H1 (cell line): ENCODE measurements around the gene SZT2. TPM values are rescaled to one million over a fixed set of nuclear protein-coding genes. Genes with fewer than 3 reads are reported as not detected.

ENCODE experiments used
- CTCF ChIA-PET: fragments of 300-600 bp; sonication (Branson Sonifier 250); formaldehyde crosslinking; loops from one replicate; lab custom pipeline; 2021; ENCODE audit not compliant: partially characterized antibody; lab: Charles Lee
- POLR2A ChIA-PET: fragments of 300-600 bp; sonication (Branson Sonifier 250); formaldehyde crosslinking; loops from one replicate; lab custom pipeline; 2021; ENCODE audit warnings: inconsistent platforms; ENCODE audit not compliant: partially characterized antibody; lab: Charles Lee
- DNase-seq, 2 experiments: peaks; one replicate each; pipeline versions ENCODE4 v3.0.0 to v3.0.0-alpha.2; 2010 to 2022; ENCODE audit warnings: low spot score in 2 of 2, low read depth in 1 of 2, mixed read lengths in 1 of 2
- FAIRE-seq: peaks from 2 replicates; lab custom pipeline; 2011; peaks lifted over from hg19 to GRCh38; lab: Jason Lieb, UNC
- H2AFZ ChIP-seq: 2 replicates; pipeline ENCODE4 v1.8.1; 2012; ENCODE audit warnings: low read length, inconsistent platforms
- H2AK5ac ChIP-seq: 2 replicates; pipeline ENCODE4 v1.6.1; 2013; ENCODE audit warnings: low read depth, low read length
- H2BK120ac ChIP-seq: replicated peaks from 2 replicates; pipeline ENCODE3; 2013; ENCODE audit warnings: low read depth, low read length, inconsistent platforms
- H2BK12ac ChIP-seq: 2 replicates; pipeline ENCODE4 v1.6.1; 2013; ENCODE audit warnings: low read depth, low read length
- H2BK15ac ChIP-seq: 2 replicates; pipeline ENCODE4 v1.6.1; 2013; ENCODE audit warnings: low read length
- H2BK20ac ChIP-seq: 2 replicates; pipeline ENCODE4 v1.6.1; 2013; ENCODE audit warnings: low read length
- H2BK5ac ChIP-seq: 2 replicates; pipeline ENCODE4 v1.6.1; 2013; ENCODE audit warnings: low read depth, low read length
- H3K14ac ChIP-seq: 2 replicates; pipeline ENCODE4 v1.6.1; 2013; ENCODE audit warnings: inconsistent platforms; ENCODE audit not compliant: insufficient read length
- H3K18ac ChIP-seq: 2 replicates; pipeline ENCODE4 v1.6.1; 2013; ENCODE audit warnings: low read length; ENCODE audit errors: extremely low read depth
- H3K23ac ChIP-seq: 2 replicates; pipeline ENCODE4 v1.6.1; 2013; ENCODE audit warnings: inconsistent platforms; ENCODE audit not compliant: insufficient read length
- H3K23me2 ChIP-seq: 2 replicates; pipeline ENCODE4 v1.6.1; 2013; ENCODE audit warnings: low read depth, low read length
- H3K27ac ChIP-seq: 2 replicates; pipeline ENCODE4 v1.6.1; 2011; ENCODE audit warnings: low read depth, low read length, inconsistent platforms
- H3K27me3 ChIP-seq, 4 experiments: replicated peaks in 1 of 4; 1 replicate in 1 of 4; 2 replicates in 3 of 4; pipeline versions ENCODE4 v1.6.1 to v1.8.1; 2011 to 2013; ENCODE audit warnings: low read length in 3 of 4, mild to moderate bottlenecking in 3 of 4, inconsistent platforms in 2 of 4, mixed read lengths in 2 of 4, moderate library complexity in 1 of 4; ENCODE audit not compliant: control insufficient read depth in 3 of 4, insufficient read depth in 3 of 4; ENCODE audit errors: extremely low read depth in 1 of 4
- H3K36me3 ChIP-seq, 4 experiments: 2 replicates each; pipeline versions ENCODE4 v1.6.1 to v1.8.1; 2011 to 2013; ENCODE audit warnings: mild to moderate bottlenecking in 4 of 4, low read length in 3 of 4, moderate library complexity in 2 of 4, control low read depth in 1 of 4, inconsistent platforms in 1 of 4; ENCODE audit not compliant: insufficient read depth in 4 of 4, control insufficient read depth in 2 of 4
- H3K4ac ChIP-seq: replicated peaks from 2 replicates; pipeline ENCODE3; 2013; ENCODE audit warnings: low read length, low read depth, mixed read lengths, inconsistent platforms; ENCODE audit not compliant: insufficient read length
- H3K4me1 ChIP-seq, 4 experiments: replicated peaks in 1 of 4; 1 replicate in 1 of 4; 2 replicates in 3 of 4; pipeline versions ENCODE4 v1.6.1 to v1.8.1; 2011 to 2013; ENCODE audit warnings: low read length in 3 of 4, inconsistent platforms in 2 of 4, mixed read lengths in 1 of 4; ENCODE audit not compliant: insufficient read depth in 4 of 4, control insufficient read depth in 3 of 4
- H3K4me2 ChIP-seq, 2 experiments: 2 replicates each; pipeline versions ENCODE4 v1.6.1 to v1.8.1; 2011 to 2013; ENCODE audit warnings: low read depth in 2 of 2, low read length in 2 of 2, control low read depth in 1 of 2, inconsistent platforms in 1 of 2, mild to moderate bottlenecking in 1 of 2; ENCODE audit not compliant: insufficient read depth in 1 of 2
- H3K4me3 ChIP-seq, 4 experiments: fragments of 200-600, 300-600 bp in 1 of 4; sonication (generic), shearing (Covaris generic), sonication (Bioruptor Twin) in 1 of 4; 2 replicates each; pipeline versions ENCODE4 v1.5.1 to v1.8.1; 2011 to 2016; ENCODE audit warnings: low read length in 4 of 4, low read depth in 3 of 4, control low read depth in 2 of 4, inconsistent platforms in 2 of 4, mild to moderate bottlenecking in 2 of 4, mixed read lengths in 1 of 4, moderate library complexity in 1 of 4; ENCODE audit not compliant: insufficient read depth in 2 of 4; ENCODE audit errors: extremely low read depth in 1 of 4
- H3K56ac ChIP-seq: replicated peaks from 2 replicates; pipeline ENCODE3; 2013; ENCODE audit warnings: low read depth, mild to moderate bottlenecking, mixed read lengths, low read length, inconsistent platforms; ENCODE audit not compliant: insufficient read length
- H3K79me1 ChIP-seq: 2 replicates; pipeline ENCODE4 v1.6.1; 2013; ENCODE audit warnings: low read depth, low read length, control low read depth
- H3K79me2 ChIP-seq, 2 experiments: 2 replicates each; pipeline versions ENCODE4 v1.6.1 to v1.8.1; 2012 to 2013; ENCODE audit warnings: low read length in 2 of 2, mild to moderate bottlenecking in 2 of 2, inconsistent platforms in 1 of 2; ENCODE audit not compliant: insufficient read depth in 2 of 2, control insufficient read depth in 1 of 2
- H3K9ac ChIP-seq, 4 experiments: replicated peaks in 1 of 4; 1 replicate in 1 of 4; 2 replicates in 3 of 4; pipeline versions ENCODE4 v1.6.1 to v1.8.1; 2011 to 2013; ENCODE audit warnings: low read depth in 3 of 4, low read length in 3 of 4, control low read depth in 2 of 4, mild to moderate bottlenecking in 2 of 4, moderate library complexity in 2 of 4, inconsistent platforms in 1 of 4; ENCODE audit errors: extremely low read depth in 1 of 4
- H3K9me3 ChIP-seq, 2 experiments: 2 replicates each; pipeline versions ENCODE4 v1.6.1 to v1.8.1; 2012 to 2013; ENCODE audit warnings: mild to moderate bottlenecking in 2 of 2, moderate library complexity in 2 of 2, control low read depth in 1 of 2, inconsistent platforms in 1 of 2, low read depth in 1 of 2, low read length in 1 of 2, mixed read lengths in 1 of 2; ENCODE audit not compliant: insufficient read depth in 2 of 2
- H4K20me1 ChIP-seq, 2 experiments: replicated peaks in 1 of 2; 2 replicates each; pipeline versions ENCODE3 to v1.8.1; 2011 to 2013; ENCODE audit warnings: inconsistent platforms in 2 of 2, low read length in 2 of 2, mild to moderate bottlenecking in 1 of 2; ENCODE audit not compliant: insufficient read depth in 2 of 2, control insufficient read depth in 1 of 2
- H4K5ac ChIP-seq: 2 replicates; pipeline ENCODE4 v1.6.1; 2013; ENCODE audit warnings: low read length, low read depth, mixed read lengths, inconsistent platforms; ENCODE audit not compliant: insufficient read length
- H4K8ac ChIP-seq: 2 replicates; pipeline ENCODE4 v1.8.0; 2013; ENCODE audit warnings: mild to moderate bottlenecking, moderate library complexity, low read length, inconsistent platforms; ENCODE audit not compliant: insufficient read depth; ENCODE audit errors: extremely low read depth
- H4K91ac ChIP-seq: replicated peaks from 2 replicates; pipeline ENCODE3; 2013; ENCODE audit warnings: low read length, mixed read lengths, inconsistent platforms; ENCODE audit not compliant: insufficient read length
- CREB1 ChIP-seq: IDR thresholded peaks from 2 replicates; pipeline ENCODE4 v1.6.1; 2012; ENCODE audit warnings: inconsistent platforms
- TAF7 ChIP-seq: optimal IDR thresholded peaks from 2 replicates; pipeline ENCODE3; 2011; ENCODE audit warnings: low read depth, mild to moderate bottlenecking, inconsistent platforms, low read length, moderate library complexity, borderline replicate concordance
- WGBS, 2 experiments: shearing (Covaris generic) in 1 of 2; methylation state at CpG; one replicate each; pipeline versions ENCODE4 v1.1.6 to v1.1.7; 2013 to 2015; ENCODE audit warnings: low lambda C conversion rate in 2 of 2, mixed read lengths in 2 of 2, inconsistent platforms in 1 of 2, low coverage in 1 of 2, missing lambda C conversion rate in 1 of 2; ENCODE audit not compliant: insufficient replicate concordance in 2 of 2, insufficient coverage in 1 of 2, insufficient read length in 1 of 2; ENCODE audit errors: extremely low coverage in 1 of 2, missing lambda C conversion rate in 1 of 2; 5-methylcytosine and 5-hydroxymethylcytosine counted together
- polyA plus RNA-seq, 7 experiments: library from polyadenylated mRNA; depleted of rRNA in 3 of 7; stranded (reverse) in 5 of 7; unstranded in 2 of 7; fragments of >200 nt in 5 of 7; fragments of 200-250 nt in 2 of 7; gene quantifications; 1 replicate in 5 of 7; 2 replicates in 1 of 7; 4 replicates in 1 of 7; pipeline versions ENCODE4 v1.2.1 to v1.2.3, GENCODE V29; 2011 to 2013; ENCODE audit warnings: missing spikeins in 2 of 7, mixed read lengths in 2 of 7
- total RNA-seq: library from RNA; stranded (reverse); fragmentation: NEBNext Ultra II Directional; extraction: Animal tissue kit (Norgen Biotek cat#: 25700); gene quantifications from 2 replicates; pipeline ENCODE4 v1.2.1, GENCODE V29; 2021

Gene SZT2
- total and polyA plus RNA-seq, 2 of the 8 experiments (the other 6 are each of a cell fraction or from before 2014, with no cell fraction given), result 4.7 to 12.9 TPM

- Histone ChIP-seq H3K79me2 (no peaks in the 10 kb centered on the region), H3K4me2 (no peak overlapping the region), H3K4me3 (no peak overlapping the region), H4K5ac (no peak overlapping the region), H4K8ac (no peak overlapping the region), H4K20me1 (no peaks in the 10 kb centered on the region), H4K91ac (no peak overlapping the region), H2AK5ac (no peak overlapping the region), H3K4me1 (no peaks in the 10 kb centered on the region), H3K4ac (no peak overlapping the region), H3K36me3 (peaks cover 0 to 2% (median 0%) of the 10 kb centered on the region in 4 experiments; a peak in 1 of 8 replicates), H2AFZ (no peak overlapping the region), H3K18ac (no peak overlapping the region), H2BK120ac (no peak overlapping the region), H2BK5ac (no peak overlapping the region), H2BK15ac (no peak overlapping the region), H3K23me2 (no peaks in the 10 kb centered on the region), H3K9ac (no peak overlapping the region), H3K27me3 (no peaks in the 10 kb centered on the region), H2BK12ac (no peak overlapping the region), H3K79me1 (no peaks in the 10 kb centered on the region), H3K9me3 (no peaks in the 10 kb centered on the region), H3K27ac (no peak overlapping the region), H3K23ac (no peak overlapping the region), H2BK20ac (no peak overlapping the region), H3K14ac (no peak overlapping the region), H3K56ac (no peak overlapping the region)
- ChIA-PET POLR2A (no interaction called here), CTCF (interaction anchor here (1.7 kb wide), 1 partner anchor 19 kb away, joined by 4 read pairs; no protein-coding TSS in a partner anchor)
- 74% methylated on average over 1 of the region's 1 CpG; no CpG with 5 or more reads in 1 of the 2 experiments for WGBS, 2 experiments
- TF ChIP-seq CREB1 (no peak), TAF7 (no peak)
- FAIRE-seq (no peak), DNase-seq (no peak)
Observed at GRCh38 chr1:43396059-43396458, 6.4 kb downstream of the SZT2 start.
